Mesendoderm (in vitro differentiated cells): ENCODE measurements around the gene CACFD1.

ENCODE experiments used
- DNase-seq: peaks from one replicate; pipeline ENCODE4 v3.0.0; 2013
- H2AK5ac ChIP-seq: 2 replicates; pipeline ENCODE4 v1.6.1; 2013; ENCODE audit warnings: low read length, inconsistent platforms
- H2BK120ac ChIP-seq: 2 replicates; pipeline ENCODE4 v1.6.1; 2013; ENCODE audit warnings: low read depth, mild to moderate bottlenecking, low read length, moderate library complexity, mixed read lengths
- H2BK15ac ChIP-seq: replicated peaks from 2 replicates; pipeline ENCODE4 v1.6.1; 2013; ENCODE audit warnings: low read depth, mild to moderate bottlenecking, moderate library complexity
- H2BK5ac ChIP-seq: 2 replicates; pipeline ENCODE4 v1.6.1; 2013; ENCODE audit warnings: low read length, inconsistent platforms
- H3K18ac ChIP-seq: 2 replicates; pipeline ENCODE4 v1.6.1; 2013; ENCODE audit warnings: mild to moderate bottlenecking, low read length, mixed read lengths
- H3K23ac ChIP-seq: one replicate; pipeline ENCODE4 v1.6.1; 2013; ENCODE audit warnings: low read length
- H3K27ac ChIP-seq: 2 replicates; pipeline ENCODE4 v1.5.1; 2013; ENCODE audit warnings: low read depth, mild to moderate bottlenecking, inconsistent platforms, low read length, moderate library complexity
- H3K27me3 ChIP-seq: 2 replicates; pipeline ENCODE4 v1.6.1; 2013; ENCODE audit warnings: low read length, control low read depth, mild to moderate bottlenecking, inconsistent platforms; ENCODE audit not compliant: insufficient read depth, poor library complexity
- H3K36me3 ChIP-seq: 2 replicates; pipeline ENCODE4 v1.6.1; 2013; ENCODE audit warnings: low read length, inconsistent platforms; ENCODE audit not compliant: control insufficient read depth, insufficient read depth
- H3K4ac ChIP-seq: one replicate; pipeline ENCODE4 v1.6.1; 2013; ENCODE audit warnings: low read depth, mild to moderate bottlenecking, low read length, moderate library complexity
- H3K4me1 ChIP-seq: 2 replicates; pipeline ENCODE4 v1.6.1; 2013; ENCODE audit warnings: low read depth, low read length, inconsistent platforms; ENCODE audit not compliant: control insufficient read depth
- H3K4me2 ChIP-seq: 2 replicates; pipeline ENCODE4 v1.6.1; 2013; ENCODE audit warnings: low read length
- H3K4me3 ChIP-seq: 2 replicates; pipeline ENCODE4 v1.5.1; 2013; ENCODE audit warnings: mild to moderate bottlenecking, low read length
- H3K56ac ChIP-seq: one replicate; pipeline ENCODE4 v1.6.1; 2013; ENCODE audit warnings: low read length
- H3K79me1 ChIP-seq: 2 replicates; pipeline ENCODE4 v1.6.1; 2013; ENCODE audit warnings: low read length, inconsistent platforms
- H3K79me2 ChIP-seq: 2 replicates; pipeline ENCODE4 v1.6.1; 2013; ENCODE audit warnings: mild to moderate bottlenecking, low read length; ENCODE audit not compliant: control insufficient read depth, insufficient read depth
- H3K9ac ChIP-seq: 2 replicates; pipeline ENCODE4 v1.6.1; 2013; ENCODE audit warnings: low read length, inconsistent platforms
- H4K5ac ChIP-seq: one replicate; pipeline ENCODE4 v1.6.1; 2013; ENCODE audit warnings: low read length
- H4K8ac ChIP-seq: one replicate; pipeline ENCODE4 v1.6.1; 2013; ENCODE audit warnings: low read depth, mild to moderate bottlenecking, control low read depth, low read length, moderate library complexity
- WGBS: extraction: QIAGEN DNeasy Blood & Tissue Kit; methylation state at CpG from one replicate; pipeline ENCODE4 v1.1.7; 2013; ENCODE audit warnings: low lambda C conversion rate, missing lambda C conversion rate; ENCODE audit not compliant: insufficient coverage; ENCODE audit errors: extremely low coverage; 5-methylcytosine and 5-hydroxymethylcytosine counted together

The CACFD1 gene

DNA sequence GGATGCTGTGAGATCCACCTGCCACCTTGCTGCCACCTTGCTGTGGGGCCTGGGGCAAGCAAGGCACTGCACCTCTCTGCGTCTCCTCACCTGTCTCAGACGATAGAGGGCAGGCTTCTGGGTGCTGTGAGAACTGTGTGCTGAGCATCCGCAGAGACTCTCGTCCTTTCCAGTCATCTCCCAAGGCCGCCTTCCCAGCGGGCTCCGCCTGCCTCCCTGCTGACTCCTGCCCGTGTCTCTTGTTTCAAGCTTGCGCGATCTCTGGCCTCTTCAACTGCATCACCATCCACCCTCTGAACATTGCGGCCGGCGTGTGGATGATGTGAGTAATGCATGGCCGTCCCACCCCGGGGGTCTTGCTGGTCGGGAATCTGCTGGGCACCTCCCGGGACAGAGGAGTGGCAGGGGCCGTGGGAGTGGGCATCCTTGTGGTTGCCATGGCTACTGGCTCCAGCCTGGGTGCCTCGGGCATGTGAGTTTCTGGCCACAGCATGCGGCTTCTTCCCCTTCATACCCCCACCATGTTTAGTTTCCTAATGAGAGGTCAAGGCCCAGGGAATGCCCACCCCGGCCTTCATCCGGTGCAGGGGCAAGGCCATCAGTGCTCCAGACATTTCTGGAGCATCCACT is 3.6 kb downstream of the CACFD1 start:
- Histone ChIP-seq H3K27ac (no peak overlapping the region), H2AK5ac (no peak overlapping the region), H3K4me1 (peaks cover 4% of the 10 kb centered on the region), H4K8ac (no peak overlapping the region), H2BK15ac (no peak overlapping the region), H2BK5ac (no peak overlapping the region), H3K9ac (no peak overlapping the region), H3K27me3 (no peaks in the 10 kb centered on the region), H3K79me2 (no peaks in the 10 kb centered on the region), H3K23ac (no peak overlapping the region), H3K79me1 (peaks cover 3% of the 10 kb centered on the region), H3K4me3 (no peak overlapping the region), H3K56ac (no peak overlapping the region), H4K5ac (no peak overlapping the region), H2BK120ac (no peak overlapping the region), H3K4me2 (no peak overlapping the region), H3K36me3 (no peaks in the 10 kb centered on the region), H3K4ac (no peak overlapping the region), H3K18ac (no peak overlapping the region)
- DNase-seq, result peak; percentile 74
- no CpG with 5 or more reads among the region's 22 CpGs for WGBS

DNA sequence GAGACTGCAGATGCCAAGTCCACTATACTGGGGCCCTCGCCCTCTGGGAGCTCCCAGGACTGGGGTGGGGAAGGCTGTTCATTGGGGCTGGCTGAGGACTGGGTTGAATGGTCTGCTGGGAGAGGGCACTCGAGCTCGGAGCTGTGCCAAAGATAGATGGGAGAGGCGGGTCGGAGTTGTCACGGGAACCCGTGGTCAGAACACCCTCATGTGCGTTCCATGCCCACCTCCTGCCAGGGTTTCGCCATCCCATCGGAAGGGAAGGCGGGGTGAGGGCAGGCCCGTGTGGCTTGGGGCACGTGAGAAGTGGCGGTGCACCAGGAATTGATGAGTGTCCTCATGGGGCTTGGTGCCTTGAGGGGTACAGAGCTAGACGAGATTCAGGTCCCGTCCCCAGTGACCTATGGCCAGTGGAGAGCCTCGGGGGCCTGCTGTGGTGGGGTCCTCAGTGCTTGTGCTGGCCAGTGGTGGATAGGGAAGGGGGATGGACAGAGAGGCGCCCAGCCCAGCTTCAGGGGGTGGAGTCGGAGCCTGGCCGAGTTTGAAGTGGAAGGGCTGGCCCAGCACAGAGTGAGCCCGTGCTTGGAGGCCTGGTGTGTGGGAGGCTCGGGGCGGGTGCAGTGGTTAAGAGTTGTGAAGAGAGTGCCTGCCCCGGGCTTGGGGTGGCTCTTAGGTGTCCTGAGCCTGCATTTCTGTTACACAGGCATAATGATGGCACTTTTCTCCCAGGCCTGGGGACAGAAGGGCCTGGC is 4.3 kb downstream of the CACFD1 start:
- WGBS, result no CpG with 5 or more reads among the region's 24 CpGs
- Histone ChIP-seq H3K27me3 (no peaks in the 10 kb centered on the region), H4K8ac (no peak overlapping the region), H3K9ac (no peak overlapping the region), H3K18ac (no peak overlapping the region), H3K4me1 (peaks cover 4% of the 10 kb centered on the region), H3K27ac (no peak overlapping the region), H3K4ac (no peak overlapping the region), H2AK5ac (no peak overlapping the region), H4K5ac (no peak overlapping the region), H3K4me3 (no peak overlapping the region), H3K23ac (no peak overlapping the region), H3K4me2 (no peak overlapping the region), H2BK120ac (no peak overlapping the region), H3K79me1 (peaks cover 3% of the 10 kb centered on the region), H2BK15ac (no peak overlapping the region), H3K79me2 (no peaks in the 10 kb centered on the region), H2BK5ac (no peak overlapping the region), H3K36me3 (no peaks in the 10 kb centered on the region), H3K56ac (no peak overlapping the region)
- DNase-seq, result no peak

DNA sequence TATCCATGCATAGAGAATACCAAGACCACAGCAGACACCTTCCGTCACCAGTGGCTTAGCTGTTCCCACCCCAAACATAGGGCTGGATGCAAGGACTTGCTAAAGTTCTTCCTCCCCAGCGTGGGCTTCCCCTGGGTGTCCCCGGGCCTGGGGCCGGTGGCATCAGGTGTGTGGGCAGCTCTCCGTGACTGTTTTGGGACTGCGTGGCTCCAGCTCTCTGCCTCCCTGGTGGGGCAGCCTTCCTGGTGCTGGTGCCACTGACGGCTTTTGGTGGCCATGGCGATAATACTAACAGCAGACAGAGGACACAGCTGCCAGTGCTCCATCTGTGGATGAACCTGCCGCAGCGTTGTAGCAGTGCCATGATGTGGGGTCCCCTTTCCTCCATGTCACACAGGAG is 4.9 kb downstream of the CACFD1 start:
- Histone ChIP-seq H3K36me3 (no peaks in the 10 kb centered on the region), H3K18ac (no peak overlapping the region), H3K23ac (no peak overlapping the region), H4K8ac (no peak overlapping the region), H3K56ac (no peak overlapping the region), H2BK15ac (no peak overlapping the region), H3K79me1 (peaks cover 3% of the 10 kb centered on the region), H2AK5ac (no peak overlapping the region), H3K27ac (no peak overlapping the region), H3K4me1 (peaks cover 4% of the 10 kb centered on the region), H3K79me2 (no peaks in the 10 kb centered on the region), H3K27me3 (no peaks in the 10 kb centered on the region), H3K4me2 (no peak overlapping the region), H2BK5ac (no peak overlapping the region), H4K5ac (no peak overlapping the region), H3K4ac (no peak overlapping the region), H3K4me3 (no peak overlapping the region), H3K9ac (no peak overlapping the region), H2BK120ac (no peak overlapping the region)
- DNase-seq, result no peak
- no CpG with 5 or more reads among the region's 10 CpGs for WGBS

- Histone ChIP-seq H2BK5ac (no peak overlapping the region), H2AK5ac (no peak overlapping the region), H3K36me3 (no peaks in the 10 kb centered on the region), H2BK15ac (no peak overlapping the region), H3K27me3 (no peaks in the 10 kb centered on the region), H3K23ac (no peak overlapping the region), H3K79me1 (peaks cover 3% of the 10 kb centered on the region), H4K8ac (no peak overlapping the region), H3K4me3 (no peak overlapping the region), H3K18ac (no peak overlapping the region), H3K27ac (no peak overlapping the region), H3K4ac (no peak overlapping the region), H3K4me1 (peaks cover 1% of the 10 kb centered on the region), H3K56ac (no peak overlapping the region), H3K79me2 (no peaks in the 10 kb centered on the region), H3K9ac (no peak overlapping the region), H3K4me2 (no peak overlapping the region), H2BK120ac (no peak overlapping the region), H4K5ac (no peak overlapping the region)
- no peak for DNase-seq
- no CpG with 5 or more reads among the region's 6 CpGs for WGBS
Observed at GRCh38 chr9:133465984-133466383, 6.2 kb downstream of the CACFD1 start.

DNA sequence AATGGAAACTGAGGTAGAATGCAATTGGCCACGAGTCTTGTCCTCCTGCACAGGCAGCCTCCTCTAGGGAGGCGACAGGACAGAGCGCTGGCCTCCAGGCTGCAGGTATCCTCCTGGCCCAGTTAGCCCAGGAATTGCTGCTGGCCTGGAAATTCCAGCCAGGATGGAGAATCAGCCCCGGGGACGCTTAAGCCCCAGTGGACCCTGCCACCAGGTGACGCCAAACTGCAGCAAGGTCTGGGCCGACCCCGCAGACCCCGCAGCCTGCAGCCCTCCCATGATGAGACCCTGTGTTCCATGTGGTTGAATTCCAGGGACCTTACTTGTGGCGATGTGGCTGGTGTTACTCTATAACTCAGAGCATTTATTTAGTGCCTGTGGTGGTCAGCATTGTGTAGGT is 7.3 kb downstream of the CACFD1 start:
- no peak overlapping the region for H2BK120ac ChIP-seq
- no peak overlapping the region for H4K8ac ChIP-seq
- H3K27ac ChIP-seq, result no peak overlapping the region
- H3K4ac ChIP-seq, result no peak overlapping the region
- no peak overlapping the region for H4K5ac ChIP-seq
- H3K23ac ChIP-seq, result no peak overlapping the region
- H3K4me2 ChIP-seq, result no peak overlapping the region
- H3K36me3 ChIP-seq, result no peaks in the 10 kb centered on the region
- H3K27me3 ChIP-seq, result no peaks in the 10 kb centered on the region
- H3K4me1 ChIP-seq, result no peaks in the 10 kb centered on the region
- H2AK5ac ChIP-seq, result no peak overlapping the region
- peak; percentile 34 for DNase-seq
- no peak overlapping the region for H2BK5ac ChIP-seq
- no CpG with 5 or more reads among the region's 10 CpGs for WGBS
- H3K4me3 ChIP-seq, result no peak overlapping the region
- no peaks in the 10 kb centered on the region for H3K79me2 ChIP-seq
- no peaks in the 10 kb centered on the region for H3K79me1 ChIP-seq
- no peak overlapping the region for H3K56ac ChIP-seq
- no peak overlapping the region for H2BK15ac ChIP-seq
- no peak overlapping the region for H3K9ac ChIP-seq
- H3K18ac ChIP-seq, result no peak overlapping the region
